Medulla oblongata (tissue), 1 donor: ENCODE results near the gene DACT2.
"Not testable (repeated sequence)": the region's sequence is repeated elsewhere in the genome, so short reads cannot be mapped to it uniquely, and the experiment has no call there.

Experiments
- DNase-seq: peaks from one replicate; pipeline ENCODE4 v3.0.0-alpha.2; 2015; ENCODE audit errors: extremely low spot score

DACT2 gene

DNA sequence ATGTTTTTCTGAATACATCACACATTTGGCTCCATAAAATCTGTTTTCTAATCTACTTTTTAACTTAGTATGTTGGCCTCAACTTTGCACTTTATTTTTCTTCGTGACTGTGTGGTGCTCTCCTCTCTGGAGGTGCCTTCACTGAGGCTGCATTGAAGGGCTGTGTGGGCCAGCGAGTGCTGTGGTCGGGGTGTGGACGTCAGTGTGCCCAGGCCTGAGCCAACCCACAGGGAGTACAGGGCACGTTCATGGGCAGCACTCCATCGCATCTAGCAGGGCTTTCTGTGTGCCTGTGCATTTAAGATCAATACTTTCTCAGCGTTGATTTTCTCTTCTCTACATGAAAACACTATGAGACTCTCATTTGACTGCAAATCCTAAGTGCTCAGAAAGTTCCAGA is 37.8 kb downstream of the DACT2 start:
- DNase-seq: no peak

DNA sequence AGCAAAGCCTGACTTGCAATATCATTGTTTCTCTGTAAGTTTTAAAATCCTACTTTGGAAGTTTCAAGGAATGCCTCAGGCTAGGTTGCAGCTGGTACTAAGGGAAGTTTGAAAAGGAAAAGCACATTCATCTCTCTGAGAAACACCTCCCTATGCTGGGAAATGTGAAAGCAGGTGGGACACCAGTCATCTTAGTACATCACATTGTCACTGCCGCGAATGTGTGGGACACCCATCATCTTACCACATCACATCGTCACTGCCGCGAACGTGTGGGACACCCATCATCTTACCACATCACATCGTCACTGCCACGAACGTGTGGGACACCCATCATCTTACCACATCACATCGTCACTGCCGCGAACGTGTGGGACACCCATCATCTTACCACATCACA is 38.3 kb downstream of the DACT2 start:
- not testable (repeated sequence) for DNase-seq

- no peak for DNase-seq
These were observed 38.7 kb downstream of the DACT2 start for GRCh38 chr6:168280899-168281245.

- DNase-seq: no peak
These were observed 39.3 kb downstream of the DACT2 start for GRCh38 chr6:168280020-168280898.

DNA sequence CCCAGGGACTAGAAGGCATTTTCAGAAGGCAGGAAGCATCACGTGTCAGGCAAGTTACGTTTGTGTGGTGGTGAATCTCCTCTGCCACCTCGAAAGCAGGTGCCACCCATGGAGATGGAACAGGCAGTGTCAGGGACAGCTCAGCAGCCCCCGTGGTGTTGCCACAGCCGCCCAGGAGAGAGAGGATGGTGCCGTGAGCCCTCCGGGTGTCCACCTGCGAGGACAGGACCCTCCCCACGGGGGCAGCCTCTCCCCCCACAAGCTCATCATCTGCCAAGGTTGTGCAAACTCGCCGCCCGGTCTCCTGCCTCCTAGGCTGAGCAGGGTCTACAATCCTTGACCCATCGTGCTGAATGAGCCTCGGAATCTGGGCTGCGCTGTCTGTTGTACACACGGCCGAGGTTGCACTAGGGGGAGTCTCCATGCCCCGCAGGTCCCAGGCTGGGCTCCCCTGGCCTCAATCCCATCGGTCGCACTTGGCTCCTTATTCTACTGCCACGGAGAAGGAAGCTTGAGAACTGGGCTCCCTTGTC is 40.1 kb downstream of the DACT2 start:
- DNase-seq: no peak

GRCh38 chr6:168278904-168279303 is 40.7 kb downstream of the DACT2 start:
- DNase-seq: no peak

DNA sequence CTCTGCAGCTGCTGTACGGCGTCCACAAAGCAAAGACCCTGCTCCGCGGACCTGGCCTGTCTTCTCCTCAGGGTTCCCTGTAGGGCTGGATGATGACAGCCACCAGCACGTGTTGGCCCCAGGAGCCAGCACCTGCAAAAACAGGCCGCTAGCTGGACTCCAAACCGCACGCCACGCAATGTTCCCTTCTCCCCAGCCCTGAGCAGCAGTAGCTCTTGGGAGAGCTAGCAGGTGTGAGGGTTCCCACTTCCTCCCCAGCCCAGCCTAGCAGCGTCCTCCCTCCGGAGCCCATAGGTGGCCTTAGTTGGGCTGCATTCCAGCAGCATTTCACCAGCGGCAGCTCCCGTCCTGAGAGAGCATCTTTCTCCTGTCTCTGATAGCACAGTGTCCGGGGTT is 42.3 kb downstream of the DACT2 start:
- no peak for DNase-seq

DNA sequence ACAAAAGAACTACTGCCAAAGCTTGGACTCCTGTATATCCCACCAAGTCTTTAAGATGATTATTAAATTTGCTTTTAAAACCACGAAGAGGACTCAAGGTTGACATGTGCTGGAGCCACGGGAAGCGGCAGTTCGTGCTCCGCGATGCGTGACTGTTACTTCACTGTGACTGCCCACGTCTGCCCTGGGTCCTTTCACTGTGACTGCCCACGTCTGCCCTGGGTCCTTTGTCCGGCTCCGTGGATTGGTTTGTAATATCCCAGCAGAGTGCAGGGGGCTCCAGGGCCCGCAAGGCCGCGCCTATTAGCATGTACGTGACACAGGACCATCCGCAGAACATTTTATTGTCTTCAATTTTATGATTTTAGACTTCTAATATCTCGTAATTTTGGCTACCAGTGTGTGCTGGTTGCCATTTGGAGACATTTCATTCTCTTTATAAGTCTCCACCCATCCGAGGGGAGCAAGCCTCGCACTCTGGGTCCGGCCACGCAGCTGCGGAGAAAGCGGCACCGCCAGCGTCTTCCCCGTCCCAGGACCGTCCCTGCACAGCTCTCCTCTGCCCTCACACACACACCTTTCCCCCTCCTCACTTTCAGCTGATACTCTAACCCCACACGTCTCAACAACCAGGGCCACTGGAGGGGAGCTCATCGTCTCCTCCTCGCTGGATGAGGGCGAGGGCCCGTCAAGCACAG is 42.9 kb downstream of the DACT2 start:
- DNase-seq: no peak

DNA sequence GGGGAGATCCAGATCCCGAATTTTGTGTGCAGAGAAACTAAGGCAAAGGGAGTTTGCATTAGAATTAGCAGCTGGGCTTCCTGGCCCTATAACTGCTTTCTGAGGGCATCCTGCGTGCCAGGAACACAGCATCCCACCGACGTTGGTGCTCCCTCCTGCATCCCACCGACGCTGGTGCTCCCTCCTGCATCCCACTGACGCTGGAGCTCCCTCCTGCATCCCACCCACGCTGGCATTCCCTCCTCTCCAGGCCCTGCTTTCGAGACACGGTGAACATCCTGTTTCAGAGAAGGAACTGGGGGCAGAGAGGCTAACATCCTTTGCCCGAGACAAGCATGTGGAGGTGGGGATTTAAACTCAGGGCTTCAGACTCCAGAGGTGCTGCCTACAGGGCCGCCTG is 44.4 kb downstream of the DACT2 start:
- no peak for DNase-seq

- no peak for DNase-seq
These were observed 45.3 kb downstream of the DACT2 start for GRCh38 chr6:168274037-168274952.

DNA sequence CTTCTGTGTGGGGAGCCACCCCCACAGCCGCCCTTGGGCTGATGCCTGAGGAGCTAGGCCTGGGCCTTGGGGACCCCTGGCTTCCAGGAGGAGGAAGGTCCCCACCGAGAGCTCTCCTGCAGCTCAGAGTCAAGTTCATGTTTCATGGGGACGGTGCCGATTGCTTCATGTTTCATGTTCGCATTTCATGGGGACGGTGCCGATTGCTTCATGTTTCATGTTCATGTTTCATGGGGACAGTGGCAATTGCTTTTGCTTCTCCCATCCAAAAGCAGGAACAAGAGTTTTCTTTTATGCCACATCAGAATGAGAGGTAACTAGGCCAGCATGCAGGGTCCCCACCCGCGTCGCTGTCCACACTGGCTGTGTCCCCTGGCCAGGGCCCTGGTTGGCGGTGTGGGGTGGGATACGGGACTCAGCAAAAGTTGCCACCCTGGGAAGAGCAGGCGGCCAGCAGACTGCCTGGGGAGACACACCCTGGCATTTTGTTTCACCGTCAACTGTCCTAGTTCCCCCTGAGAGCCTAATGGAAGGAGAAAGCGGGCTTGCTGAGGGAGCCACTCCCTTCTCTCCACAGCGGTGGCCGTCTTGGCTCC is 46.0 kb downstream of the DACT2 start:
- no peak for DNase-seq

DNA sequence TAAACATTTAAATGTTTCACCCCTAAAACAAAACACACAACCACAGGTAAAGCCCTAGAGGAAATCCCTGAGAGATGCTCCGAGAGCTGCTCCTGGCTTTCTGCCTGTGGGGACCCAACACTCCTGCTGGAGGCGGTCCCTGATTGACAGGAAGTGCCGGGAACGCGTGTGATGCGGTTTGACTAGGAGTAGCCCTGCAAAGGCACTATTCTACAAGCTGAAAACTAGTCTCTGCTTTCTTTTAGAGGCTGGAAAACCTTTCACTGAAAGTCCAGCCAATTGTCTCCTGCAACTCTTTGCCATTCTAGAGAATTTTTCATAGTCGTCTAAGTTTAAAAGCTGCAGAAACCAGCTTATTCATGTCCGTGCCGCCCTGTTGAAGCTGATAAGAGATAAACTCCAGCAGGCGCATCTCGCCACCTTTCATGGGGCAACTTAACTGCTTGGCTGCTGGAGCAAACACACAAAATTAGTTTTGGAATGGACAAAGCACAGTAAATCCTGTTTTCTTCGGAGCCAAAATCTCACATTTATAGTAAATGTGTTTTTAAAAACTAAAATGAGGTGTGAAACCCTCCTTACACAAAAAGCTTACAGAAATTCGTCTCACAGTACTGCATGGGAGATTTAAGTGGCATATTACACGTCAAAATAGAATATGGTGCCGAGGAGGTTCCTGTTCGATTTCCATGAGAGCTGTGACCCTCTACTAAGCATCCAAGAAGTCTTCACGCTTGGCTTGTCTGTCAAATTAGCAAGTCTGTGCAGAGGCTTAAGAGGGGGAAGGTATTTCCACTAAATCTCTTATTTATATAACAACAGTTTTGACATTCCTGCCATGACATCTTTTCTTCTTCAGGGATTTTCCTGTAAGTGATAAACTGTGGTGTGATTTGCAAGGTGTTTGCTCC is 46.9 kb downstream of the DACT2 start:
- no peak for DNase-seq

DNA sequence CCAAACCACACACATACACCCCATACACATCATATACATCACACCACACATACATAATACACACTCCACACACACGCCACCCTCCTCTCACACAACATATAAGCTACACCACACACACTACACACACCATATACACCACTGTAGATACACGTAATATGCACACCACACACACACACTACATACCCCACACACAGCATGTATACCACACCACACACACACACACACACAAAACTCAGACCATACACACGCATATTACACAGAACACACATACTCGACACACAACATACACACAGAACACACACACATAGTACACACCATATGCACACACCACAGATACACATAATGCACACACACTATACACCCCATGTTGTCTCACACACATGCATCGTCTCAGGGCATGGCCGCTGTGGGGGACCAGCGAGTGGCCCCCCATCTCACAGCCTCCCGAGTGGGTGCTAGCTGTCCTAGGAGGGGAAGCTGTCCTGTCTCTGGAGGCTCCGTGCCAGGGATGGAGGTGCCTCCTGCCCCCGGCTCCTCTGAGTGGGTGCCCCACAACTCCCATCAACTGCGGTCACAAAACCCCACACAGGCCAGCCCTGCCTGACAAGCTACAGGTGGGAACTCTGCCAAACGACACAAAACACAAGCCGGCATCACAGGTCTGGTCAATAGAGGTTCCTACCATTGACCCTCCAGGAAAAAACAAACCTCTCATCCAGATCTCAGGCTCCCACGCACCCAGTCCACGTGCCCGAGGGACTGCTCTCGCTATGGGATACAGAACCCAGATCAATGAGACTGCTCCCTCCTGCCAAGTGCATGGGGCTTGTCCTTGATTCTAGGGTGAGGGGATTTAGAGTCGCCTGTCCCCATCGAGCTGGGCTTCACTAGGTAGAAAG is 49.1 kb downstream of the DACT2 start:
- DNase-seq: no peak

GRCh38 chr6:168269455-168270243 is 49.9 kb downstream of the DACT2 start:
- no peak for DNase-seq

GRCh38 chr6:168268755-168269154 is 50.8 kb downstream of the DACT2 start:
- no peak for DNase-seq

DNA sequence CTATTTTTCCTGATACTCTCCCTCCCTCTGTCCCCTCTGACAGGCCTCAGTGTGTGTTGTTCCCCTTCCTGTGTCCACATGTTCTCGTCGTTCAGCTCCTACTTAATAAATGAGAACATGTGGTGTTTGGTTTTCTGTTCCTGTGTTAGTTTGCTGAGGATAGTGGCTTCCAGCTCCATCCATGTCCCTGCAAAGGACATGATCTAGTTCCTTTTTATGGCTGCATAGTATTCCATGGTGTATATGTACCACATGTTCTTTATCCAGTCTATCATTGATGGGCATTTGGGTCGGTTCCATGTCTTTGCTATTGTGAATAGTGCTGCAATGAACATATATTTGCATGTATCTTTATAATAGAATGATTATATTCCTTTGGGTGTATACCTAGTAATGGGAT is 51.8 kb downstream of the DACT2 start:
- not testable (repeated sequence) for DNase-seq

- DNase-seq: no peak
These were observed 53.5 kb downstream of the DACT2 start for GRCh38 chr6:168265827-168266815.
